Eye (tissue), 1 donor: ENCODE measurements around the gene CPT2.
"Not testable (repeated sequence)": the region's sequence is repeated elsewhere in the genome, so short reads cannot be mapped to it uniquely, and the experiment has no call there.

Experiments
- DNase-seq: peaks from one replicate; pipeline ENCODE4 v3.0.0-alpha.2; 2015

The CPT2 gene

GRCh38 chr1:53182716-53183094 is 13.9 kb upstream of the CPT2 start:
- no peak for DNase-seq

DNA sequence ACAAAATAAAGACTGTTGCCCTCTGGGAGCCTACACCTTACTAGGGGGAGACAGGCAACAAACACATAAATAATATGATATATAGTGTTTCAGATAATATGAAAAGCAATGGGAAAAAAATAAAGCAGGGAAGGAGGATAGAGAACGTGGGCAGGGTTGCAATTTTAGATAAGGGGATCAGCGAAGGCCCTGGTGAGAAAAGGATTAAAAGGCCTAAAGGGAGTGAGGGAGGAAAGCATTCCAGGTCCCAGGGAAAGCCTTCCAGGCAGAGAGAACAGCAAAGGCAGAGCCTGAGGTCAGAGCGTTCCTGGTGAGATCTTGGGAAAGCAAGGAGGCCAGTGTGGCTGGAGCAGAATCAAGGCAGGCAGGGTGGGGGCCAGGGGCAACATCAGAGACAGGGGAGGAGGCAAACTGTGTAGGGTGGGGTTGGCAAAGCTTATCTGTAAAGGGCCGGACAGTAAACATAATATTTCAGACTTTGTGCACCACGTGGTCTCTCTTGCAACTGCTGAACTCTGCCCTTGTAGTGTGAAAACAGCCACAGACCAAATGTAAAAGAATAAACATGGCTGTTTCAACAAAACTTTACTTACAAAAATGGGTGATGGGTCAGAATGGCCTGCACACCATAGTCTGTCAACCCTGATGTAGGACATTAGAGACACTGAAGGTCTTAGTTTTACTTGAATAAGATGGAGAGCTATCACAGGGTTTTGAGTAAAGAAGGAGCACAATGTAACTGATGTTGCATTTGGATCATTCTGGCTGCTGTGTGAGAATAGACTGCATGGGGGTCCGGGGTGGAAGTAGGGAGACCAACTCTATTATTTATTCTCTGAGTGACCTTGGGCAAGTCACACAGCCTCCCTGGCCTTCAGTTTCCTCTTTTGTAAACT is 13.3 kb upstream of the CPT2 start:
- no peak for DNase-seq

- DNase-seq: not testable (repeated sequence)
These were observed 10.7 kb upstream of the CPT2 start for GRCh38 chr1:53185955-53186297.

DNA sequence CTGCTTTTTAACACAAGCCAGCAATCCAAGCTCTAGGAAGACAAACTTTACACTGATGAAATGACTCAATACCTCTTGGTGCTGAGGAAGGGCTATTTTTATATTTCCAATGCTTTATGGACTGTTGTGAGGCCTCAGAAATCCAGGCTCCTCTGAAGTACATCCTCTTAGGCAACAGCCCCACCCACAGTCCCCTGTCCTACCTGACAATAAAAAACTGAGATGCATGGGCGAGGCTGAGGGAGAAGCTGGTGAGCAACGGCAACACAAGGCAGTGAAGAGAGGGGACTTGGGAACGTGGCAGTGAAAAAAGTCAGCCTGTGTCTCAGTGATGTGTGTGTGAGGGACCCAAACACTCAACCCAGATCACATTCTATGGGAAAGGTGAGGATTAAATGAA is 10.1 kb upstream of the CPT2 start:
- no peak for DNase-seq

GRCh38 chr1:53187401-53187800 is 9.2 kb upstream of the CPT2 start:
- DNase-seq: no peak

DNA sequence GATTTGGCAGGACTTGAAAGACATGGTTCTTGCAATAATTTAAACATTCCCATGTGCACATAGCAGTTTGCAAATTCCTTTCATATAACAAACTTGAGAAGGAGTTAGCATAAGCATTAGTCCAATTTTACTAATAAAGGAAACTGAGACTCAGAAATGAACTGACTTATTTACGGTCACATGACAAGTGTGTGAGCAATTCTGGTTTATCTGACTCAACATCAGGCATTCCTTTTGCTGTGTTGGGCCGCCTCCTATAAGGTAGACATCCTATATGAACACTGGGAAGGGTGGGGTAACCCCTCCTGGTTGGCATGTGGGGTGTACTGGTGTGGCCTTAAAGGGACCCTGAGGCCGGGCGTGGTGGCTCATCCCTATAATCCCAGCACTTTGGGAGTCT is 8.5 kb upstream of the CPT2 start:
- DNase-seq: no peak

DNA sequence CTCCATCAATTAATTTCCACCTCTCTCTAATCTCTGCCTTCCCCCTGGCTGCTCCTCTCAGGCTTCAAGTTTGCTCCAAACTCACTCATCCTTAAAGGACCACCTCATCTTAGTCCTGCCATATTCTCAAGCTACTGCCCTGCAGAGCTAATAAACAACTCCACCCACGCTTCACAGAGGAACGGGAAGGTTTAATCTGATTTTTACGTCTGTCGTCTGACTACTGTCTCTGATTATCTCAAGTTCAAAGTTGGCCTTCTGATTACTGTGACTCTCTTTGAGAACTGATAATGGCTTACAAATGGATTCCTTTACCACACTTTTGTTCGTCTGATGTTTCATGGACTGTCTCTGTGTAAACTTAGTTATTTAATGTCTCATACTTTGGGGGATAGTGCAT is 7.6 kb upstream of the CPT2 start:
- no peak for DNase-seq

DNA sequence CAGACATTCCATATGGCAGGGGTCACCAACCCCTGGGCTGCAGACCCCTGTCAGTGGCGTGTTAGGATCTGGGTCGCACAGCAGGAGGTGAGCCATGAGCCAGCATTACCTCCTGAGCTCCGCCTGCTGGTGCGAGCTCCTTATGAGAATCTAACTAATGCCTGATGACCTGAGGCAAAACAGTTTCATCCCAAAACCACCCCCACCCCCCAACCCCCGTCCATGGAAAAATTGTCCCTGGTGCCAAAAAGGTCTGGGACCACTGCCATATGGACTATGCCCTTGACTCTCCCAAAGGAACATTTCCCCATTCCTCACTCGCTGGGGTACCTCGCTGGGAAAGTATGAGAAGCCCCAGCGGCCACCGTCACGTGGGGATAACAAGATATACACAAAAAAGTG is 6.4 kb upstream of the CPT2 start:
- DNase-seq: peak; percentile 74

GRCh38 chr1:53195246-53196016 is 1.2 kb upstream of the CPT2 start:
- no peak for DNase-seq

DNA sequence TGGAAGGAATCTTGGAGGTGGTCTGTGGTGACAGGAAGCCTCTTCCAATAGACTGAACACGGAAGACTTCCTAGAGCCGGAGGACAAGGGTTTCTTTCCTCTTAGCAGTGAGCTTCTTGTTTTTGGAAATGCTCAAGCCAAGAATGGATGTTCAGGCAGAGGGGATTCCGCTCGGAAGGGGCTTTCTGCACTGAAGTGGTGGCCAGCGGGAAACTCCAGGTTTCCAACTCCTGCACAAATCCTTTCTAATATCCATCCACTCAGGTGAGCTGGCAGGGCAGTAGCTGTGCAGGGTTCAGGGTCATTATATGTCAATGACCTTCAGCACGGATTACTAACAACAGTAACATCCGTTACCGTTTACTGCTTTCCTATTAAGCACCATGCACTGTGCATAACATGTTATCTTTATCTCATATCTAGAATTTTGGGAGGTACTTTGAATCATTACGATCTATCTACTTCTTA is 573 bp upstream of the CPT2 start:
- DNase-seq: no peak

DNA sequence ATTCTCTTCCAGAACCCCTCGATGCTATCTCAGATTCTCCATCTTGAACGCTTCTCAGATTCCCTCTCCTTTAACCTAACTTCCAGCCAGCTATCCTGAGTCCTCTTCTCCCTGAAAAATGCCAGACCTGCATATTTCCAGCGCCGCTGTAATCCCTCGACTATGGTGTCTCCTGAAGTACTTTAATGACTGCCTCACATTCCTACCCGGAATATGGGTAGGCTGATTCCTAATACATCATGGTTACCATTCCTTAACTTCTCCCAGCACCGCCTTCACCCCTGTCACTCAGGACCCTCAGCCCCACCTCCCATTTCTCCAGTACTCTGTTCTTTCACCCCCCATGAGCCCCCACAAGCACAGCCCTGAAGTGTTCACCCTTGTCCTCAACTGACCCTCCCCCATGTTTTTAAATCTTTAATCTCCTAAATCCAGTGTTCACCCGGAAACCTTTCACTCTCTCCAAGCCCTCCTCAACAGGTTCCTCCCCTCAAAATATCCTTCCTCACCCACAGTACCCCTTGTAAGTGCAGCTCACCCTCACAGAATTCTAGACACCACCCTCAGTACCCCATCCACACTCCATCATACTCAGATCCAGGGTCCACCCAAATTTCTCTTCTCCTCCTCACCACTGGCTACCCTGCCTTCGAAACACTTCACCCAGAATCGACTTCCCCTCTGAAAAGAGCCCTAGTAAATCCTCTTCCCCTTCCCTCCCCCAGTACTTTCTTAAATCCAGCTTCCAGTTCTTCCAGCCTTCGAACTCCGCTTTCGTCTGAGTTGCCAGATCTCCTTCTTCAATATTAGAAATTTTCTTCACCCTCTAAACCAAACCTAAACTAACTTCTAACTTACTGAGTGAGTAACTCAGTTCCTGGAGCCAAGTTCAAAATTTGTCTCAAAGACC is 922 bp downstream of the CPT2 start:
- DNase-seq: no peak

GRCh38 chr1:53198241-53198651 is 1.6 kb downstream of the CPT2 start:
- DNase-seq: peak; percentile 51

DNA sequence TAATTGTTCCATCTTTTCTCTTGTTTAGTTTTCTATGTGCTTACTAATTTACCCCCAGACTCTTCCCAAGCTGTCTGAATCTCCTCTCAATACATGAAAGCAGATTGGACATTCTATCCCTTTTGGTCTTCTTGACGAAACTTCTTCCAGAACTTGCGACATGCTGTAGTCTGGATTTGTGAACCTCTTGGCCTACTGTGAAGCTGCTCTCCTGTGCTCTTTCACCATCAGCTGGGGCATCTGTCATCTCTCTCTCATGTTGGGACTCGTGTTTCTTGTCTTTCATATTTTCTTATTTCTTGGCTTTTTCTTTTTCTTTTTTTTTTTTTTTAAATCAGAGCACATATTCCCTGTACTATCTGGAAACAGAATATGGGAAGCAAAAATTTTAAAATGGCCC is 6.8 kb downstream of the CPT2 start:
- DNase-seq: no peak

DNA sequence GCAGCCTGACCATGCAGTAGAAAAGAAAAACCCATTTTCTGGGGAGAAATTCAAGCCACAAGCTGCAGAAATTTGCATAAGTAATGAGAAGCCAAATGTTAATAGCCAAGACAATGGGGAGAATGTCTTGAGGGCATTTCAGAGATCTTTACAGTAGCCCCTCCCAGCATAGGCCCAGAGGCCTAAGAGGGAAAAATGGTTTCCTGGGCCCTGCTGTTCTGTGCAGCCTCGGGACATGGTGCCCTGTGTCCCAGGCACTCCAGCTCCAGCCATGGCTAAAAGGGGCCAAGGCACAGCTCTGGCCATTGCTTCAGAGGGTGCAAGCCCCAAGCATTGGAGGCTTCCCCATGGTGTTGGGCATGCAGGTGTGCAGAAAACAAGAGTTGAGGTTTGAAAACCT is 8.9 kb downstream of the CPT2 start:
- DNase-seq: not testable (repeated sequence)

DNA sequence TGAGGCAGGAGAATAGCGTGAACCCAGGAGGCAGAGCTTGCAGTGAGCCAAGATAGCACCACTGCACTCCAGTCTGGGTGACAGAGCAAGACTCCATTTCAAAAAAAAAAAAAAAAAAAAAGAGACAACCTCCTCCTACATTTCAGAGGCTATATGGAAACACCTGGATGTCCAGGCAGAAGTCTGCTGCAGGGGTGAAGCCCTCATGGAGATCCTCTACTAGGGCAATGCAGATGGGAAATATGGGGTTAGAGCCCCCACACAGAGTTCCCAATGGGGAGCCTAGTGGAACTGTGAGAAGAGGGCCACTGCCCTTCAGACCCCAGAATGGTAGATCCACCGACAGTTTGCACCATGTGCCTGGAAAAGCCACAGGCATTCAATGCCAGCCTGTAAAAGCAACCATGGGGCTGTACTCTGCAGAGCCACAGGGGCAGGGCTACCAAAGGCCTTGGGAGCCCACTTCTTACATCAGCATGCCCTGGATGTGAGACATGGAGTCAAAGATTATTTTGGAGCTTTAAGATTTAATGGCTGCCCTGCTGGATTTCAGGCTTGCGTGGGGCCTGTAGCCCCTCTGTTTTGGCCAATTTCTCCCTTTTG is 9.6 kb downstream of the CPT2 start:
- peak; percentile 31 for DNase-seq

GRCh38 chr1:53206735-53207379 is 10.2 kb downstream of the CPT2 start:
- no peak for DNase-seq

DNA sequence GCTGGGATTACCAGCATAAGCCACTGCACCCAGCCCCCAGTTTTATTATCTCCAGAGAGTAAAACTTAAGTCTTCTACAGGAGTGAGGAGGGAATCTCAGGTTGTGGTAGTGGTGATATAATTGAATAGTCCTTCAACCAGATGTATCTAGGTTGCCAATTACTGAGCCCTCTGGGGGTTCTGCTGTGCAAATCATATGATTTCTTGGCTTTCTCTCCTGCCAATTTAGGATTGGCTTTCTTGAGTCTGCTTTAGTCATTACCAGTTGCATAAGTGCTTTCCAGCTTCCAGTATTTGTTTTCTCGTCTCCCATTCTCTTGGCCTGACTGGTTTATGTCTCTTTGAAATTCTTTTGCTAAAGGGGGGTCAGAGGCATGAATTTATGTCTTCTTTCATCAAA is 11.1 kb downstream of the CPT2 start:
- no peak for DNase-seq

GRCh38 chr1:53210352-53210751 is 13.7 kb downstream of the CPT2 start:
- no peak for DNase-seq

- DNase-seq: no peak
These were observed 14.3 kb downstream of the CPT2 start for GRCh38 chr1:53210954-53211353.

DNA sequence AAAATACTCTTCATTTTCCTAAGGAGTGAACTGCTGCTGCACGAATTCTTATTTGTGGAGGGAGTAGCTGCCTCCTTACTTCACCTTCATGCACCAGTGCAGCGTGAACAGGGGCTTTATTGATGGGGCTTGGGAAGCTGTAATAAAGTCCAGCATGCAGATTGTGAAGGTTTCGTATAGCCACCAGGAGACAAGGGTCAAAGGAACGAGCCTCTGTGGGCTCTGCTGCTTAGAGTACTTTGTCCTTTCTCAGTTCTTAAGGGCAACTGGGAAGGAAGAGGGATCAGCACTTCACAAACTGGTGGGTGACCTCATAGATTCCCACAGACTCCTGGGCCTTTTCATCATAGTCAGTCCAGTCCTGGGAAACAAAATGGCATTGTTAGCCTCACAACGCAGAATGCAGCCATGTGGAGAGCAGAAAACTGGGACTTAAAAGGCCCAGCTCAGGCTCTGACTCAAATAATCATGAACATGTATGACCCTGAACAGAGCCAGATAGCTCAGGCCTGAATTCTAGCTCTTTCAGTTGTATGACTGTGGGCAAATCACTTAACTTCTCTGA is 17.8 kb downstream of the CPT2 start:
- no peak for DNase-seq

DNA sequence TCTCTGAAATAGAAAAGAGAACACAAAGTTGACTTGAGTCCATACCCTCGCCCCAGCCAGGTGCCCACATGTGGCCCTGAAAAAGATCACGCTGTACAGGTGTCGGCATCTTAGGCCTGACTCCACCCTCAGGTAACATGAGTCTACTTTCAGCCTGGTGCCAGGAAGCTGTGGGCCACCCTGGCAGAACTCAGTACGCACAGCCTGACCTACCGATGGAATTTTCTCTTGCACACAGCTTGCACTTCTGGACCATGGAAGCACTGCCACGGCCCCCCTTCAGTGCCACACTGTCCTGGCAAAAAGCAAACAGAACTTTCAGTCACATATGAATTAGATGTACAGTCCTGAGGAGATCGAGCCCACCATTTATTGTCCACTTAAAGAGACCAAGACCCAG is 21.6 kb downstream of the CPT2 start:
- no peak for DNase-seq

- no peak for DNase-seq
These were observed 23.1 kb downstream of the CPT2 start for GRCh38 chr1:53219711-53220110.
